Measurements from ENCODE around the gene LANCL2.

LANCL2 gene

GRCh38 chr7:55483046-55483445 lies 117.9 kb downstream of the LANCL2 start:
- Mint-ChIP-seq H3K27me3 (no peaks in the 10 kb centered on the region), H3K4me1 (peaks cover 28% of the 10 kb centered on the region), H3K27ac (peak overlapping the region; percentile 77), H3K9me3 (no peaks in the 10 kb centered on the region), H3K4me3 (no peak overlapping the region), H3K36me3 (peaks cover 40% of the 10 kb centered on the region)
- DNase-seq (ENCODE audit: low spot score in 2 of 2) (no peak), ATAC-seq (ENCODE audit: low read depth) (no peak)
